Ovary (tissue), 9 donors: Measurements from ENCODE around the gene VEGFB. TPM values are rescaled to one million over a fixed set of nuclear protein-coding genes. Genes with fewer than 3 reads are reported as not detected.

Source experiments
- DNase-seq, 5 donors: peaks; one replicate each; pipeline ENCODE4 v3.0.0-alpha.2; 2019 to 2020
- H3K27ac ChIP-seq, 2 donors: fragments of 200-600 bp; one replicate each; pipeline versions ENCODE4 v1.5.1 to v1.8.0; 2019 to 2022
- H3K27me3 ChIP-seq: fragments of 200-600 bp; one replicate; pipeline ENCODE4 v1.8.0; 2022
- H3K36me3 ChIP-seq: fragments of 200-600 bp; sonication (generic); one replicate; pipeline ENCODE4 v1.5.1; 2019
- H3K4me1 ChIP-seq: one replicate; pipeline ENCODE4 v1.8.1; 2013; ENCODE audit warnings: mild to moderate bottlenecking, moderate library complexity; ENCODE audit not compliant: insufficient read depth
- H3K4me3 ChIP-seq: fragments of 200-600 bp; sonication (generic); one replicate; pipeline ENCODE4 v1.5.1; 2017
- H3K9me3 ChIP-seq, 2 donors: fragments of 200-600 bp in 1 of 2; sonication (generic) in 1 of 2; one replicate each; pipeline versions ENCODE4 v1.5.1 to v1.8.1; 2013 to 2019; ENCODE audit warnings: mild to moderate bottlenecking in 1 of 2, moderate library complexity in 1 of 2
- CTCF ChIP-seq, 3 donors: fragments of 450-650 bp in 2 of 3; fragments of 200-600 bp in 1 of 3; IDR thresholded peaks; one replicate each; pipeline versions ENCODE4 v1.5.1 to v1.8.0; 2016 to 2022; ENCODE audit warnings: antibody characterized with exemption in 3 of 3, mild to moderate bottlenecking in 1 of 3
- EP300 ChIP-seq: sonication (generic); formaldehyde crosslinking; IDR thresholded peaks from one replicate; pipeline ENCODE4 v1.6.1; 2017; ENCODE audit warnings: antibody characterized with exemption
- POLR2A ChIP-seq: fragments of 450-650 bp; IDR thresholded peaks from one replicate; pipeline ENCODE4 v1.6.1; 2017; ENCODE audit warnings: antibody characterized with exemption, mild to moderate bottlenecking, moderate library complexity
- WGBS, 3 donors: extraction: QIAGEN DNeasy Blood & Tissue Kit in 1 of 3; methylation state at CpG; one replicate each; pipeline versions ENCODE4 v1.1.5 to v1.1.7; 2013 to 2017; 5-methylcytosine and 5-hydroxymethylcytosine counted together
- intact Hi-C, 4 donors: fragments of 100-400 bp; cut with DNase I; formaldehyde crosslinking; loops; one replicate each; pipeline versions ENCODE4 v1.11.0 to v1.15.1; 2022 to 2023
- polyA plus RNA-seq, 2 donors: library from polyadenylated mRNA; stranded (reverse); fragments of 200-250 nt in 1 of 2; fragments of 350-450 nt in 1 of 2; fragmentation: Illumina TruSeq in 1 of 2; extraction: RNeasy Lipid Tissue Mini Kit (QIAGEN cat#74804) in 1 of 2; gene quantifications; one replicate each; pipeline ENCODE4 v1.2.3, GENCODE V29; 2013 to 2014
- total RNA-seq, 7 donors: library from RNA; depleted of rRNA in 2 of 7; stranded (reverse); fragments of >200 nt in 2 of 7; fragmentation: NEBNext Ultra II Directional in 3 of 7; extraction: Animal tissue kit (Norgen Biotek cat#: 25700) in 3 of 7; gene quantifications; one replicate each; pipeline versions ENCODE4 v1.1.0 to v1.2.4, GENCODE V29; 2016 to 2023
- donor health status: DM: no; HTN: no; CAD: no; lungs with moderate emphysema.
- donor health status: DM: no; HTN: no; CAD: no.
- donor health status: Bipolar disorder and iron deficiency.
- donor health status: DM: yes; HTN: yes; CAD: no.
- donor health status: DM: no; HTN: no; CAD: no.
- donor health status: DM: yes; HTN: yes; CAD: no.

VEGFB gene
- total and polyA plus RNA-seq, 9 donors = 27.4 to 164 (median 124) TPM

- intact Hi-C loops = loop anchor here in 2 of 4 donors (2.0 to 10.0 kb wide), 3 partner anchors 14 to 1780 kb away; partner anchors contain the start of gene ESRRA (in 1 of the 2)
- Histone ChIP-seq H3K9me3 (no peaks in the 10 kb centered on the region), H3K4me1 (peaks cover 11% of the 10 kb centered on the region), H3K4me3 (peak within 1 kb of the TSS; percentile 82), H3K27me3 (no peaks in the 10 kb centered on the region), H3K36me3 (no peaks in the 10 kb centered on the region), H3K27ac (peak within 1 kb of the TSS; percentile 83 to 96)
- WGBS, 3 donors = 0 to 1% (median 0%) methylated on average over 65 to 102 of the region's 102 CpGs
- TF ChIP-seq CTCF (IDR thresholded peaks at IDR 0.05) = peak in 1 of 3 donors; percentile 16
- TF ChIP-seq EP300 = peak; percentile 16
- TF ChIP-seq POLR2A = no peak
- DNase-seq = peak; percentile 86 to 94 (median 89)
Observed at GRCh38 chr11:64284962-64285884, 50.8 kb downstream of the VEGFB start, which contains the start of gene GPR137. GPR137 (plus strand) TSS chr11:64285848; CDS start chr11:64286525, 677 bp downstream.

GRCh38 chr11:64285885-64286800 lies 51.8 kb downstream of the VEGFB start:
- peak overlapping the region; percentile 82 for H3K4me3 ChIP-seq
- no peak for TF ChIP-seq POLR2A
- TF ChIP-seq CTCF (IDR thresholded peaks at IDR 0.05) = no peak
- TF ChIP-seq EP300 = no peak
- no peaks in the 10 kb centered on the region for H3K36me3 ChIP-seq
- intact Hi-C loops = loop anchor here in 2 of 4 donors (2.0 to 10.0 kb wide), 3 partner anchors 15 to 1779 kb away; partner anchors contain the start of gene ESRRA (in 1 of the 2)
- peak overlapping the region; percentile 83 to 96 for H3K27ac ChIP-seq
- DNase-seq = peak in 3 of 5 donors; percentile 42 to 59 (median 55)
- WGBS, 3 donors = 23 to 30% (median 29%) methylated on average over 30 to 40 of the region's 40 CpGs
- H3K27me3 ChIP-seq = no peaks in the 10 kb centered on the region
- H3K4me1 ChIP-seq = peaks cover 11% of the 10 kb centered on the region
- H3K9me3 ChIP-seq = no peaks in the 10 kb centered on the region

GRCh38 chr11:64286801-64287159 lies 52.4 kb downstream of the VEGFB start:
- no peak for TF ChIP-seq EP300
- no peak for TF ChIP-seq POLR2A
- no peak for TF ChIP-seq CTCF (IDR thresholded peaks at IDR 0.05)
- peak in 1 of 5 donors; percentile 16 for DNase-seq
- Histone ChIP-seq H3K36me3 (no peaks in the 10 kb centered on the region), H3K4me3 (no peak overlapping the region), H3K9me3 (no peaks in the 10 kb centered on the region), H3K27me3 (no peaks in the 10 kb centered on the region), H3K4me1 (peaks cover 12% of the 10 kb centered on the region), H3K27ac (no peak overlapping the region)
- intact Hi-C loops = loop anchor here in 1 of 4 donors (10.0 kb wide), 1 partner anchor 1778 kb away; no protein-coding TSS in a partner anchor
- WGBS, 3 donors = 76 to 88% (median 78%) methylated on average over 9 of the region's 9 CpGs
